HG03025 (cell line): ENCODE data around the gene STIMATE.

Experiments used
- ATAC-seq: cut with Tn5 transposase; IDR thresholded peaks from one replicate; pipeline ENCODE4 v1.9.1; 2021; ENCODE audit warnings: mild to moderate bottlenecking, moderate library complexity; ENCODE audit not compliant: unreplicated experiment, low FRiP score

STIMATE gene

GRCh38 chr3:52793702-52794611 is 103.4 kb downstream of the STIMATE start:
- ATAC-seq: no peak

- no peak for ATAC-seq
Measured at GRCh38 chr3:52792961-52793695, 104.2 kb downstream of the STIMATE start.

GRCh38 chr3:52792413-52792812 is 104.9 kb downstream of the STIMATE start:
- no peak for ATAC-seq

GRCh38 chr3:52791928-52792327 is 105.4 kb downstream of the STIMATE start:
- ATAC-seq: no peak

GRCh38 chr3:52791366-52791765 is 106.0 kb downstream of the STIMATE start:
- no peak for ATAC-seq

GRCh38 chr3:52790741-52791140 is 106.6 kb downstream of the STIMATE start:
- no peak for ATAC-seq

GRCh38 chr3:52790337-52790736 is 107.0 kb downstream of the STIMATE start:
- ATAC-seq: no peak

GRCh38 chr3:52789746-52790040 is 107.7 kb downstream of the STIMATE start:
- ATAC-seq: no peak

GRCh38 chr3:52788890-52789745 is 108.2 kb downstream of the STIMATE start:
- no peak for ATAC-seq

GRCh38 chr3:52787672-52788625 is 109.4 kb downstream of the STIMATE start:
- no peak for ATAC-seq

- ATAC-seq: no peak
Measured at GRCh38 chr3:52787246-52787645, 110.1 kb downstream of the STIMATE start.
